Muscle layer of colon (tissue), 2 donors: Measurements from ENCODE around the gene MTMR3.
A peak's percentile ranks its signal among the peaks of the same experiment; 100 is the strongest.

Experiments used
- H3K27ac ChIP-seq: one replicate; pipeline ENCODE4 v1.7.0; 2013; ENCODE audit warnings: low read depth, mild to moderate bottlenecking, low read length, moderate library complexity
- H3K27me3 ChIP-seq, 2 donors: one replicate each; pipeline ENCODE4 v1.7.0; 2013; ENCODE audit warnings: low read length in 2 of 2, mild to moderate bottlenecking in 2 of 2; ENCODE audit not compliant: insufficient read depth in 2 of 2, control insufficient read depth in 1 of 2
- H3K36me3 ChIP-seq: one replicate; pipeline ENCODE4 v1.7.0; 2013; ENCODE audit warnings: mild to moderate bottlenecking, low read length; ENCODE audit not compliant: insufficient read depth
- H3K4me1 ChIP-seq: one replicate; pipeline ENCODE4 v1.7.0; 2013; ENCODE audit warnings: mild to moderate bottlenecking, low read length; ENCODE audit not compliant: insufficient read depth
- H3K4me3 ChIP-seq, 2 donors: one replicate each; pipeline ENCODE4 v1.7.0; 2013; ENCODE audit warnings: low read length in 2 of 2, low read depth in 1 of 2, mild to moderate bottlenecking in 1 of 2, moderate library complexity in 1 of 2
- H3K9ac ChIP-seq: one replicate; pipeline ENCODE4 v1.7.0; 2013; ENCODE audit warnings: low read length
- H3K9me3 ChIP-seq: one replicate; pipeline ENCODE4 v1.7.0; 2013; ENCODE audit warnings: mild to moderate bottlenecking, low read length
- donor health status: abdominal sarcoma.
- donor health status: Adenocarcinoma of cecum.

MTMR3 gene

DNA sequence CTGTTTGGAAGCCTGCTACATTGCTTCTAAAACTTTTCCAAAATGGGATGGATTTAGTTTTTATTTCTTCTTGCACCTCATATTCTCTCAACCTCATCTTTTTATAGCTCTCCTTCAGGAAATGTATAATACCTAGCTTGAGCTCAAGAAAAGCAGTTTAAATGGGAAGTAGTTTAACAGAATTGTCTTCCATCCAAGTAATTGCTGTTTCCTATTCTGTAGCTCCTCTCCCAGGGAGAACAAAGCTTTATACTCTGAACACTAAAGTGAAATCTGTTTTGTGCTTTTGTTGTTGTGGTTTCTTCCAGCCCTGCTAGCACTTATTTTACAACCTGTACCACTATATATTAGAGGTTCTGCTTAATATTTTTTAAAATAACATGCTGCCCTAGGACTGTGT, 114.1 kb downstream of the MTMR3 start:
- Histone ChIP-seq H3K36me3 (peaks cover 31% of the 10 kb centered on the region), H3K27me3 (no peaks in the 10 kb centered on the region), H3K9ac (no peak overlapping the region), H3K27ac (no peak overlapping the region), H3K4me3 (no peak overlapping the region), H3K4me1 (peaks cover 17% of the 10 kb centered on the region), H3K9me3 (no peaks in the 10 kb centered on the region)

DNA sequence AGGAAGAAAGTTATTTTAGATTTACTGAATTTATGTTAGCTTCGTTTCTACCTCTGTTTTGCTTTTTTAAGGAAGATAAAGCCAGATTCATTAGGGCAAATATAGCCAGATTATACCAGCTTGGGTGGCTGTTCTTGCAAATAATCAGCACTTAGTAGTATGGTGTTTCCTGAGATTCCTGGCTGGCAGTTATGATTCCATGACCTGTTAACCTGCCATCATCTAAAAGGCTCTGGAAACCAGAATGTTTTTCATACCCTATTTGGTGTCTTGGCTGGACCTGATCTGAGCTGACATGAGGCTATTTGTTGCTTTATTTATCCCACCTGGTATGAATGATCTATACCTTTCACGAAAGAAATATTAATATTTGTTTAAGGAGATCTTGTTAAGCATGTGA, 114.5 kb downstream of the MTMR3 start:
- no peaks in the 10 kb centered on the region for H3K27me3 ChIP-seq
- no peaks in the 10 kb centered on the region for H3K9me3 ChIP-seq
- no peak overlapping the region for H3K9ac ChIP-seq
- no peak overlapping the region for H3K4me3 ChIP-seq
- H3K4me1 ChIP-seq = peaks cover 17% of the 10 kb centered on the region
- H3K27ac ChIP-seq = no peak overlapping the region
- peaks cover 31% of the 10 kb centered on the region for H3K36me3 ChIP-seq

DNA sequence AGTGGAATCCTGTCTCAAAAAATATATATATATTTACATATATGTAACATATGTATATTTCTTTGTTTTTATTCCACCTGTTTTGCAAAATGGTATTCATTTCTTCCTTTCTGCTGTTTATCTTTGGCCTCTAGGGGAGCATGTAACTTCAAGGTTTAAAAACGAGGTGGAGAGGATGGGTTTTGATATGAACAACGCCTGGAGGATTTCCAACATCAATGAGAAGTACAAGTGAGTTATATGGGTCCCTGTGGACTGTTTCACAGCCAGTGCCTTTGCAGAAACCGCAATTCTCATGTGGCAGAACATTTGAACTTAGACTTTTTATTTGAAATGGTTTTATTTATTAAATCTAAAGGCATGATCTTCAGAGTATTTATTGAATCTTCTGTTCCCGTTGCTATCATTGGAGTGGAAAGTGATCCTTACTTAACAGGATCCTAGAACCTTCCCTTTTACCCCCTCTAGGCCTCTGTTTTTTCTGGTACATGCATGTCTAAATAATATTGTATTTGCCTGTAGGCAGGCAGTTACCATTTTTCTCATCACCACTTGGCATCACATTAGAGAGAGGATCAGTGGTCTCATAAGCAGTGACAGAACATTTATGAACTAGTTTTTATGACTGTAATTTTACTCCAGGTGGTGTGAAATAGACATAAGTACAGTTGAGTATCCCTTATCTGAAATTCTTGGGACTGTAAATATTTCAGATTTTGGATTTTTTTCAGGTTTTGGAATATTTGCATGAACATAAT, 115.8 kb downstream of the MTMR3 start:
- Histone ChIP-seq H3K4me3 (no peak overlapping the region), H3K4me1 (peaks cover 17% of the 10 kb centered on the region), H3K36me3 (peaks cover 30% of the 10 kb centered on the region)

DNA sequence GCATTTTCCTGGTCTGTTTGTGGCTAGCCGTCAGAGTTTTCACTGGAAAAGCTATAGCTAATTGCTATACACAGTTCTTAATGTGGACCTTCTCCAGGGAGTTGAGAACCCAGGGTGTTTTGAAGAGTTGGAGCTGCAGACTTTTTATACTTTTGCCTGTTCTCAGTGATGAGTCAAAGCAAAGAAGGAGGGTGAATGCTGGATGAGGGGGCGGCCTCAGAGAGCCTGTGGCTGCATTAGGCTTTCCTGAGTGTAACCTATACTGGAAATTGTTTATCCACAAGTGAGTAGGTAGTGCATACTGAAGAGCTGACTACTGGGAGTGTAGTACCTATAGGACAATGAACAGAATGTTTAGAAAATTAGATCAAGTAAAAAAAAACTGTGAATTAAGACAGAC, 117.6 kb downstream of the MTMR3 start:
- no peaks in the 10 kb centered on the region for H3K27me3 ChIP-seq
- H3K9ac ChIP-seq = no peak overlapping the region
- peaks cover 25% of the 10 kb centered on the region for H3K4me1 ChIP-seq
- H3K4me3 ChIP-seq = no peak overlapping the region
- H3K27ac ChIP-seq = no peak overlapping the region
- H3K36me3 ChIP-seq = peaks cover 28% of the 10 kb centered on the region
- H3K9me3 ChIP-seq = no peaks in the 10 kb centered on the region

More for the DNA sequence above, 115.8 kb downstream of the MTMR3 start:
- Histone ChIP-seq H3K27me3 (no peaks in the 10 kb centered on the region), H3K9ac (no peak overlapping the region), H3K27ac (no peak overlapping the region), H3K9me3 (no peaks in the 10 kb centered on the region)

DNA sequence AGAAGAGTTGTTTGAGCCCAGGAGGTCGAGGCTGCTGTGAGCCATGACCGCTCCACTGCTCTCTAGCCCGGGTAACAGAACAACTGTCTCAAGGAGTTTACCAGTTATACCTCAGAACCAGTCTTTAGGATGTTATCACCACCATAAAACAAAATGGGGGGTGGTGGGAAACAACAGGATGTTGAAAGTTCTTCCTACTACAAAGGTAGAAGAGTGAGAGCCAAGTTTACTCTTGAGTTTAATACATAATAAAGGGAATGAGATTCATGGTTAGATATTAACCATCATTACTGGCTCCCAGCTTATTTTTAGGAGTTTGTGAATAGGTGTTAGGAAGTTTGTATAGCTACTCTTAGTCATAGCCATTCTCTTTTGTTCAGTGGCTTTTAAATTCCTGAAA, 118.5 kb downstream of the MTMR3 start:
- H3K36me3 ChIP-seq = peaks cover 28% of the 10 kb centered on the region
- H3K9me3 ChIP-seq = no peaks in the 10 kb centered on the region
- no peak overlapping the region for H3K27ac ChIP-seq
- peaks cover 25% of the 10 kb centered on the region for H3K4me1 ChIP-seq
- H3K27me3 ChIP-seq = no peaks in the 10 kb centered on the region
- H3K4me3 ChIP-seq = no peak overlapping the region
- H3K9ac ChIP-seq = no peak overlapping the region

DNA sequence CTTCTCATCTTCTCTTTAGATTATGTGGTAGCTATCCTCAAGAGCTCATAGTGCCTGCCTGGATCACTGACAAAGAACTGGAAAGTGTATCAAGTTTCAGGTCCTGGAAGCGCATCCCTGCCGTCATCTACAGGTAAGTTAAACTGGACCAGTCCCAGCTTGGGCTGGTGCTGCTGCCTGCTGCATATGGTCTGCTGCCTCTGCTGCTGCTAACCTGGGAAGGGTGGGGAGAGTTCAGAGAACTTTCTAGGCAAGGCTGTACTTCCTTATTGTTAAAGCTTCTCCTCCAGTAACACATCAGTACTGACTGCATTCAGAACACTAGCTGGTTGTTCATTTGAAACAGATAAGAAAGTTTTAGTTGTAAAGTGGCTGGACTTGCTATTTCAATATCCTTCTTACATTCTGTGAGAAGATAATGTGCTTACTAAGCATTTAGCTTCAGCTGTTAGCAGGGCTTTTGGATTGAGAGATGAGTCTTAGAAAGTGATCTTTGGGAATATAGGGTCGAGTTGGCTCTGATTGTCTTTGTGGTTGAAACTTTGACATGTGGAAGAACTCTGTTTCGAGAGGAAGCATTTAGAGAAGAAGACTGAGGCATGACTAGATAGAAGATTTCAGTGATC, 120.0 kb downstream of the MTMR3 start:
- Histone ChIP-seq H3K27ac (no peak overlapping the region), H3K27me3 (no peaks in the 10 kb centered on the region), H3K9ac (no peak overlapping the region), H3K4me3 (no peak overlapping the region), H3K36me3 (peaks cover 43% of the 10 kb centered on the region), H3K9me3 (no peaks in the 10 kb centered on the region), H3K4me1 (peaks cover 15% of the 10 kb centered on the region)

DNA sequence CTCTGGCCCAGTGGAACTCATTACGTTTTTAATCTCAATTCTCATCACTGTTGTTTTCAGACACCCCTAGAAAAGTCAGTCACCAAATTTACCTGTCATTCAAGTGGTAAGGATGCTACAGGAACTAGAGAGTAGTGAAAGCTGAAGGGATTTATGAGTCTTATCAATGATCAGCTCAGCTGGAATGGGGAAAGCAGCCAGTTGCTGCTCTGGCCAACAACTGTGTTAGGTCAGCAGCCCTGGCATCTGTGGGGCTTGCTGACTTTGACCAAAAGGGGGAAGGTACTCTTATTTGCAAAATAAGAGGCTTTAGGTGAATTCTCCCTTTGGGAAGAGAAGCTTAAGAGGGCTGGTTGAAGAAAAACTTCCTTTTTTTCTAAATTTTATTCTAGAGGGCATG, 121.1 kb downstream of the MTMR3 start:
- Histone ChIP-seq H3K4me1 (peaks cover 14% of the 10 kb centered on the region), H3K27me3 (no peaks in the 10 kb centered on the region), H3K36me3 (peaks cover 48% of the 10 kb centered on the region), H3K27ac (peak overlapping the region; percentile 3), H3K9ac (no peak overlapping the region), H3K4me3 (no peak overlapping the region), H3K9me3 (no peaks in the 10 kb centered on the region)

DNA sequence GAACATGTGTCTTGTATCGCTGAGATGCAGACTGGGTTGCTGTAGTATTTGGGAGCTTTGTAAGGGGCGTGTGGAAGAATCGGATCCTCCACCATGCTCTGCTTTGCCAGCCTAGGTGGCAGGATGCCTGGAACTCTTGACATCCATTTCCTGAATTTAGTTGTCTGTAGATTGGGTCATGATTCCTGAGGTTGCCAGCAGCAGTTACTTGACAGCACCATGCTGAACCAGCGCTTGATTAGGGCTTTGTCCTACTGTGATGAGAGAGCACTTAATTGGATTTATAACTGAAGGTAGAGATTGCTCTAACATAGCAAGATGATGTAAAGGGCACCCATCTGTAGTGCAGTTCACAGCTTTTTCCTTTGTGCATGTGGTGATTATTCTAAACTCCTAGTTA, 121.7 kb downstream of the MTMR3 start:
- H3K9me3 ChIP-seq = no peaks in the 10 kb centered on the region
- no peak overlapping the region for H3K9ac ChIP-seq
- H3K27me3 ChIP-seq = no peaks in the 10 kb centered on the region
- H3K36me3 ChIP-seq = peaks cover 48% of the 10 kb centered on the region
- H3K4me3 ChIP-seq = no peak overlapping the region
- H3K27ac ChIP-seq = peak overlapping the region; percentile 3
- peaks cover 14% of the 10 kb centered on the region for H3K4me1 ChIP-seq

DNA sequence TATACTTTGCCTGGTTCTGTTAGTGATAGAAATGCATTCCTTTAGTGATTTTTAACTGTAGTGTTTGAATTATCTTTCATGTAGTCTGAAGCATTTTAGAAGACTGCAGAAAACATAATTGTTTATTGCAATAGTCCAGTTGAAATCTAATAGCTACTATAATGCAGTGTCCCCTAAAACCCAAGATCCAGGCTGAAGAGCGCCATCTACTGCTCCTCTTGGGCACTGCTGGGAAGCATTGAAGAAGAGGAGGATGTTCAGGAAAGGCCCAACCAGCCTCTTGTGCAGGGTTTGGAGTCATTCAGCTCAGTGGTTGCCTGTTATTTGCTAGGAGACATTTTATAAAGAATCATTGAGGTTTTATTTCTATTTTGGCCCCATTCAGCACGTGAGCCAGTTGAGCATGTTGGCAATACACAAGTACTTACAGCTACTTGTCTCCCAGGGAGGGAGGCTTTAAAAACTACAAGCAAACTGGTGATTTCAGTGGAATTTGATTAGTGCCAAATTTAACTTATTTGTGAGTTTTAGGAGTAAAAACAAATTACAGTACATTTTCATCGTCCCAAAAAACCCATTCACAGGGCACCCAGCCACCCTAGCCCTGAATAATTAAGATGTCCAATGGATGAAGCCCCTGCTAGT, 122.4 kb downstream of the MTMR3 start:
- no peaks in the 10 kb centered on the region for H3K27me3 ChIP-seq
- peaks cover 54% of the 10 kb centered on the region for H3K36me3 ChIP-seq
- no peak overlapping the region for H3K4me3 ChIP-seq
- no peak overlapping the region for H3K9ac ChIP-seq
- H3K27ac ChIP-seq = no peak overlapping the region
- no peaks in the 10 kb centered on the region for H3K9me3 ChIP-seq
- H3K4me1 ChIP-seq = peaks cover 14% of the 10 kb centered on the region

DNA sequence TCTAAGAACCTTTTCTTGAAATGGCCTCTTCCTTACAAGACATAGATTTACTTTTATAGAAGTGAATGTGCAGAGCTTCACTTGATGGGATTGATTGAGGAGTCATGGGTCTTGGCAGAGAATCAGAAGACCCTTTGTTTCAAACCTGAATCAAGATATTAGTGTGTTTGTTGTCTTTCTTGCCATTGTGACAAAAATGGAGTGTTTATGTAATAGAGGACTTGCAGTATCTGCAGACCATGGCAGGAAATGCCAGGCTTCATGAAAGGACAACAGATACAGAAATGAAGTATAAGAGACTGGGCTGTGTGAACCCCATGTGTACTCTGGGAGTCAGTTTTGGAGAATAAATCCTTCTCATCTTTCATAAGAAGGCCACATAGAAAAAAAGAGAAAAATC, 124.4 kb downstream of the MTMR3 start:
- no peak overlapping the region for H3K4me3 ChIP-seq
- no peak overlapping the region for H3K27ac ChIP-seq
- no peaks in the 10 kb centered on the region for H3K27me3 ChIP-seq
- H3K4me1 ChIP-seq = peaks cover 14% of the 10 kb centered on the region
- H3K36me3 ChIP-seq = peaks cover 52% of the 10 kb centered on the region
- no peaks in the 10 kb centered on the region for H3K9me3 ChIP-seq
- H3K9ac ChIP-seq = no peak overlapping the region

DNA sequence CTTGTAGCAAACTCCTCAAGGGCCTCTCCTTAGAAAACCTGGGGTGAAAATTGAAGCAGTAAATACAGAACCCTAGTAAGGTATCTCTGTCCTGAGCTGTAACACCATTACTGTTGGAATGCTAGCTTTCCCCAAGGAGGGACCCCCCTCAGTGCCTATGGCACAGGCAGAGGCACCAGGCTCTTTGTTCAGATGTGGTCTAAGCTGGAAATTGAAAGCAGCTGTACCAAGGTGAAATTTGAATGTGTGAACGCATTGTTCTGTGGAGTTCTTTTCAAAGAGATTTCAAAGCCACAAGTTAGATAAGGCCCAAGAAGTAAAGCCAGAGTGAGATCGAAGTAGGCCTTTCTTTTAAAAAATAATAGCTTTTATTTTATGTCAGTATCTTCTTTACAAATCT, 125.4 kb downstream of the MTMR3 start:
- Histone ChIP-seq H3K36me3 (peaks cover 53% of the 10 kb centered on the region), H3K27me3 (no peaks in the 10 kb centered on the region), H3K4me1 (peaks cover 14% of the 10 kb centered on the region), H3K9me3 (no peaks in the 10 kb centered on the region), H3K4me3 (no peak overlapping the region), H3K9ac (no peak overlapping the region), H3K27ac (no peak overlapping the region)
